Measurements from ENCODE around the gene ANKRD22. TPM values are rescaled to one million over a fixed set of nuclear protein-coding genes. Genes with fewer than 3 reads are reported as not detected.

ANKRD22 gene
- total RNA-seq, 1 donor from 2014 or later: not detected

DNA sequence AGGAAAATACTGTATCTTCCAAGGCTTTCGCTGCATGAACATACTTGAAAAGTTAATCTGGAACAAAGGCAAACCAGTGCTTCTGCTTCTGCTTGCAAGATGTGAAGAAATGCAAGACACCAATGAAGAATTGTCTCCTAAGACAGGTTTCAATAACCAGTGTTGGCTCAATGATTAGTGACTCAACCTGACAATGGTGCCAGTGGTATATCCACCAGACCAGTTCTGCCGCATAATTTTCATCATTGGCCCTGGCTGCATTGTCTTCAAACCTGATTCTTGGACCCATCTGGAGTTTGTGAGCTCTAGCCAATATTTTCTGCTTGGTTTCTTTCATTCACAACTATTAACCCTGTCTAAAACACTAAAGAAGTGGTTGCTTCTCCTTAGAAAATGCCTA lies 14.8 kb upstream of the ANKRD22 start:
- Mint-ChIP-seq H3K36me3 (ENCODE audit: unreplicated experiment) (no peaks in the 10 kb centered on the region), H3K9me3 (ENCODE audit: unreplicated experiment) (no peaks in the 10 kb centered on the region), H3K27ac (ENCODE audit: unreplicated experiment) (no peak overlapping the region), H3K4me1 (ENCODE audit: low read depth, unreplicated experiment) (no peaks in the 10 kb centered on the region), H3K4me3 (ENCODE audit: unreplicated experiment) (no peak overlapping the region), H3K27me3 (ENCODE audit: unreplicated experiment) (no peaks in the 10 kb centered on the region)
- TF ChIP-seq CTCF (IDR thresholded peaks at IDR 0.05; ENCODE audit: partially characterized antibody, unreplicated experiment): no peak
- DNase-seq: no peak

DNA sequence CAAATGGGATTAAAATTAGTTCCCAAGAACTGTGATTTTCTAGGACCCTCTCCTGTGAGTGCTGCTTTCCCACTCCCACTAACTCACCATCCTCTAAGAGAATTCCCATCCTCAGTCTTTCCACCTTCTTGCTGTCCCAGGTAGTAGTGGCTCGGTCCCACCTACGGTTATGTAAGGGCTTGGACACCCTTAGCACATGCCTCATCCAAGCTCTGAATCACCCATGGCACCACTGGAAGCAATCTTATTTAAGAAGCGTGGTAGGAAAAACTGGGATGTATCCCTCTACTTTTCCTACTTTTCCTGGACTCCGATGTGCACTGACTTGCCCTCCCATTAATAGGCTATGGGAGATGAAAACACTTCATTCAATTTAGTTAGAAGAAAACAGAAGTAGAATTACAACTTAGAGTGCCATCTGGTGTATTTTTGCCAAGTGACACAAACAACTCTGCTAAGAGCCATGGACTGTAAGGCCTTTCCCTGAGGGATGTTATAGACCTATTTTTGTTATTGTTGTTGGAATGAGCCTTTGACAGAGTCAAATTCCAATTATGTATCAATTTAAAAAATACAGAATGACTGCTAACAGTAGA lies 13.7 kb upstream of the ANKRD22 start:
- Mint-ChIP-seq H3K36me3 (ENCODE audit: unreplicated experiment) (no peaks in the 10 kb centered on the region), H3K4me1 (ENCODE audit: low read depth, unreplicated experiment) (no peaks in the 10 kb centered on the region), H3K9me3 (ENCODE audit: unreplicated experiment) (no peaks in the 10 kb centered on the region), H3K27ac (ENCODE audit: unreplicated experiment) (no peak overlapping the region), H3K27me3 (ENCODE audit: unreplicated experiment) (no peaks in the 10 kb centered on the region), H3K4me3 (ENCODE audit: unreplicated experiment) (no peak overlapping the region)
- DNase-seq: no peak
- TF ChIP-seq CTCF (IDR thresholded peaks at IDR 0.05; ENCODE audit: partially characterized antibody, unreplicated experiment): no peak

GRCh38 chr10:88861036-88861435 lies 9.4 kb upstream of the ANKRD22 start:
- Mint-ChIP-seq H3K36me3 (ENCODE audit: unreplicated experiment) (no peaks in the 10 kb centered on the region), H3K4me3 (ENCODE audit: unreplicated experiment) (no peak overlapping the region), H3K27me3 (ENCODE audit: unreplicated experiment) (no peaks in the 10 kb centered on the region), H3K9me3 (ENCODE audit: unreplicated experiment) (no peaks in the 10 kb centered on the region), H3K27ac (ENCODE audit: unreplicated experiment) (no peak overlapping the region), H3K4me1 (ENCODE audit: low read depth, unreplicated experiment) (no peaks in the 10 kb centered on the region)
- TF ChIP-seq CTCF (IDR thresholded peaks at IDR 0.05; ENCODE audit: partially characterized antibody, unreplicated experiment): no peak
- no peak for DNase-seq

DNA sequence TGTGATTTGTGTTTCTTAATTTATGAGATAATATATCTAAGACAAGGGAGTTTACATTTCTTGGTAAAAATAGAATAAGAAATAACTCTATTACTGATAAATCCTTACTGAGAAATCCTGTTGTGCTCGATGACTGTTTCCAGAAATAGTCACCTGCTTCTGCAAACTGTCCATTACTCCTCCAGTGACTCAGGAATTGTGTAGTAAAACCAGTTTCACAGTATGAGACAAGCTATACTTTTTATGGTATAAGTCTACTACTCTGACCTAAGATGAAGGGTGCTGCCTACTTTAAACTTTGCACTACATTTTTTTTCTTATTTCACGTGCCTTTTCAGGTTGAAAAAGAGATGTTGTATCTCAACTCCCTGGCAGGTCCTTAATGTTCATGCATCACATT lies 6.8 kb upstream of the ANKRD22 start:
- no peak for DNase-seq
- H3K9me3 Mint-ChIP-seq (ENCODE audit: unreplicated experiment): no peaks in the 10 kb centered on the region
- H3K36me3 Mint-ChIP-seq (ENCODE audit: unreplicated experiment): no peaks in the 10 kb centered on the region
- H3K4me1 Mint-ChIP-seq (ENCODE audit: low read depth, unreplicated experiment): no peaks in the 10 kb centered on the region
- no peak overlapping the region for H3K4me3 Mint-ChIP-seq (ENCODE audit: unreplicated experiment)
- no peak for TF ChIP-seq CTCF (IDR thresholded peaks at IDR 0.05; ENCODE audit: partially characterized antibody, unreplicated experiment)
- H3K27ac Mint-ChIP-seq (ENCODE audit: unreplicated experiment): no peak overlapping the region
- H3K27me3 Mint-ChIP-seq (ENCODE audit: unreplicated experiment): no peaks in the 10 kb centered on the region

- DNase-seq: no peak
- Mint-ChIP-seq H3K27ac (ENCODE audit: unreplicated experiment) (no peak overlapping the region), H3K4me1 (ENCODE audit: low read depth, unreplicated experiment) (no peaks in the 10 kb centered on the region), H3K4me3 (ENCODE audit: unreplicated experiment) (no peak overlapping the region), H3K36me3 (ENCODE audit: unreplicated experiment) (no peaks in the 10 kb centered on the region), H3K27me3 (ENCODE audit: unreplicated experiment) (no peaks in the 10 kb centered on the region), H3K9me3 (ENCODE audit: unreplicated experiment) (no peaks in the 10 kb centered on the region)
- no peak for TF ChIP-seq CTCF (IDR thresholded peaks at IDR 0.05; ENCODE audit: partially characterized antibody, unreplicated experiment)
Measured at GRCh38 chr10:88857831-88858230, 6.2 kb upstream of the ANKRD22 start.

Measured in glutamatergic neuron (in vitro differentiated cells).